NCI-H2196 (cell line): ENCODE results near the gene TSLP.
A peak's percentile ranks its signal among the peaks of the same experiment; 100 is the strongest.

ENCODE experiments used
- DNase-seq: peaks from one replicate; lab custom pipeline; 2025; ENCODE audit not compliant: unreplicated experiment; lab: John Stamatoyannopoulos, UW

The TSLP gene

DNA sequence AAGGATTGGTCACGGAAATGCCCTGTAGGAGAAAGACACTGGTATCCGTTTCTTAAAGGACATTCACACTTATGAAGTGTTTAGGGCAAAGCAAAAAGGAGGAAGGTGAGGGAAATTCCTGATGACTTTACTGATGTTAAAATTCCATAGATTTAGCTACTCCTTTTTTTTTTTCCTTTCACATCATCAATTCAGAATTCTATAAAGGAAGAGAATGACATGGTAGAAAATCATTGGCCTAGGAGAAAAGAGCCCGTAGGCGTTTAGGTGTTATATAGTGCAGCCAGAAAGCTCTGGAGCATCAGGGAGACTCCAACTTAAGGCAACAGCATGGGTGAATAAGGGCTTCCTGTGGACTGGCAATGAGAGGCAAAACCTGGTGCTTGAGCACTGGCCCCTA lies at the start of gene TSLP:
Gene TSLP (plus strand): TSS at position 301 of the 400 bp plus-strand sequence. CDS start 178 bp downstream, outside the sequence.
- no peak for DNase-seq

- no peak for DNase-seq
These were observed 49.2 kb upstream of the TSLP start for GRCh38 chr5:111022301-111022700.

DNA sequence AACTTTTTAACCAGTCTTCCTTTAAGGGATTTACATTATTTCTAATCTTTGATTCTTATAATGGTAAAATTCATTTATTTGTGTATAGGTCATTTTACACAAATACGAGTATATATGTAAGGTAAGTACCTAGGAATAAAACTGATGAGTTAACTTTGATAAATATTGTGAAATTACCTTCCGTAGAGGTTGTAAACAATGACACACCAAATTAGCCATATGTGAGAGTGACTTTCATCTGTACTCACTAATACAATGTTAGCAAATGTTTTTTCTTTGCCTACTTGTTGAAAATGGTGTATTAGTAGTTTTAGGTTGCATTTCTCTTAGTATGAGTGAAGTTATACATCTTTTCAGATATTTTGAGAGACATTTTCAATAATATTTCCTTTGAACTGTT lies 42.6 kb upstream of the TSLP start:
- DNase-seq = no peak

GRCh38 chr5:111043712-111044506 lies 27.6 kb upstream of the TSLP start:
- no peak for DNase-seq

GRCh38 chr5:111058064-111058463 lies 13.4 kb upstream of the TSLP start:
- no peak for DNase-seq

DNA sequence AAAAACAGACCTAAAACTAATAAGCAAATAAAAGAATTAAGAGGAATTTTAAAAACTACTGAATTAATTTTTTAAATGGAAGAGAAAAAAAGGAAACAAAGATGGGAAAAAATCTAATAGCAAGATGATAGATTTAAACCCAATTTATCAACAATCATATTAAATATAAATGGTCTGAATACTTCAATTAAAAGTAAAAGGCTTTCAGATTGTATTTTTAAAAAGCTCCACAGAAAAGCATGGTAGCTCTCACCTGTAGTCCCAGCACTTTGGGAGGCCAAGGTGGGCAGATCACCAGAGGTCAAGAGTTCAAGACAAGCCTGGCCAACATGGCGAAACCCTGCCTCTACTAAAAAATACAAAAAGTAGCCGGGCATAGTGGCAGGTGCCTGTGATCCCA lies 11.3 kb upstream of the TSLP start:
- DNase-seq = no peak

- DNase-seq = no peak
These were observed 9.9 kb upstream of the TSLP start for GRCh38 chr5:111061618-111062017.

DNA sequence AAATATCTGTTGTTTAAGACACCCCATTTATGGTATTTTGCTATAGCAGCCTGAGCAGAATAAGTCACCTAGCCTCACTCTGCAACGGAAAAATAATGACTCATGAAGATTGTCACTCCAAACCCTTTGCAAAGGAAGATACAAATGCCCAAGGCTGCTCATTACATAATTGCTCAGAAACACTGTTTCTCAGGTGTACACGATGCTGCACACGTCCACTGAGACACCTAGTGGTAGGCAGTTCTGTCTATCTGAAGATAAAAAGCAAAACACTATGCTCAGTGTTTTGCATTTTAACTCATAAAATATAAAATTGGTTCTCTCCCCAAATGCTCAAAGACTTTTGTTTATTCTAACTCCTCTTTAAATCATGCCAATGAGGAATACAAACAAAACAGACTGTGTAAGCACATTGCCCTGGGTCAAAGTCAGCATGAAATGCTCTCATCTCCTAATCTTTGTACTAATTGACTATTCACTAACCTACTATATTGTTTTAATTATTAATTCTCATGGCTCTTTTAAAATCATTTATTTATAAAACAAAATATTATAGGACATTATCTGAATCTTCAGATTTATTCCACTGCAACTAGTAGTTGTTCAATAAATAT lies 7.7 kb upstream of the TSLP start:
- no peak for DNase-seq

GRCh38 chr5:111066261-111066938 lies 5.1 kb upstream of the TSLP start:
- DNase-seq = no peak

- DNase-seq = no peak
These were observed 3.3 kb upstream of the TSLP start for GRCh38 chr5:111068213-111068612.

DNA sequence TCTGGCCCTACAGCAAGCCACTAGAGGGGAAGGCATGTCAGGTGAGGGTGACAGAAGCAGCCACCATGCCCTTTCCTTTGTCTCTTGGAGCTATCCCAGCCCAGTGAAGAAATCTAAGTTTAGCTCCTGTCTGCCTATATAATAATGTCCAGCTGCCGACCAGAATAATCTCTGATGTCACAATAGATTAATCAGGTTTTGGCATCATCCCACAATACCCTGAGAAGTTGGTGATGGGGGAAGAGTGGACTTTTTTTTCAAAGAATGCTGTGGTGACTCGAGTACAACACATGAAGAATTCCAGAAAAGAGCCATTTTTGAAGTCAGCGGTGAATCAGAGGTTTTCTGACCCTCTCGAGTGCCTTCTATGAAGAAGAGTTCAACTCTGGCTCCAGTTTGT lies 1.7 kb upstream of the TSLP start:
- no peak for DNase-seq

DNA sequence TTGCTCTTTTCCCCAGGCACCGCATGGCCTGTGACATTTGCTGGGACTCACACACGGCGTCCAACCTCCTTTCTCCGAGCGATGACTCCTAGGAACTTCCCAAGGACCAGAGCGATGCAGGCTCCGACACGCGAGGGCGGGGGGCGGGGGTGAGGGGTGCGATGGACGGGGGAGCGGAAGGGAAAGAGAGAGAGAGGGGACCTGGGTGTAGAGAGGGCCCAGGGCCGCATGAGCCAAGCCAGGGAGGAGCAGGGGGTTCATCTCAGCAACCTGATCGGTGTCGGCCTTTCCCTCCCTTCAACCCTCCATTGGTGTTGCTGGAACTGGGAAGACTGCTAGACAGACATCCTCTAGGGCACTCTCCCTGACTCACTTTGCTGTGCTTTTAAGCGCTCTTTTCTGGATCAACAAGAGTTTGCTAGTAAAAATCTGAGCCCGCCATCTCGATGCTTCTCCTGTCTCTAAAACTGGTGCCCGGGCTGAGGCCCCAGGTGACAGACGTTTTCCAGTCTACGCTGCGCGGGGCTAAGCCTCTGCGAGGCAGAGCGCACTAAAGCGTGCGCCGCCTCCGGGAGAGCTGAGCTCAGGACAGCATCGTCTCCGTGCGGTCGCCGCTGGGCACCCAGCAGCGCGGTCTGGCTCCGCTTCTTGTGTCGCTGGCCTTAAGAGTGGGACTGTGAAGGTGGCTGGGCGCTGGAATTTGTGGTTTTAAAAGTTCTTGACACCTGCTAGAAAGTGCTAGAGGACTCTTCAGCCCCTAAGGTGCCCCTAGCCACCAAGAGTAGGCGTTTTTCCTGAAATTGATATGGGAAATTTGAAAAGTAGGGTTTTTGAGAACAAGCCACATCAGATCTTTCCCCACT lies 1.0 kb upstream of the TSLP start:
- no peak for DNase-seq

- DNase-seq = no peak
These were observed 1.6 kb downstream of the TSLP start for GRCh38 chr5:111072949-111073682.

GRCh38 chr5:111074244-111074643 lies 2.7 kb downstream of the TSLP start:
- DNase-seq = no peak

- no peak for DNase-seq
These were observed 4.0 kb downstream of the TSLP start for GRCh38 chr5:111075520-111075919.

DNA sequence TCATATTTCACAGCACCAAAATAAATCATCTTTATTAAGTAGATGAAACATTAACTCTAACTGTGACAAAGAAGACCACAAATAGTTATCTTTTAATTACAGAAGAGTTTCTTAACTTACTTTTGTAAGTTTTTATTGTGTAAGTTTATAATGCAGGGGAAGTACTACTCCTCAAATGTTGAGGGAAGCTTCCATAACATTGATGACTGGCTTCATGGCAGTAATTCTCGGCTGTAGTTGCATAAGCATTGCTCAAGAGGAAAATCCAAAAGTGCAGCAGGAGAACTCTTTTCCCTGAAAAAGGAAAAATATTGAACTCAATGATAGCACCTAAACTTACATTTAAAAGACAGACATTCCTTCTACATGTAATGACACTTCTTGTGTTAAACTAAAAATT lies 4.6 kb downstream of the TSLP start:
- DNase-seq = no peak

GRCh38 chr5:111077678-111078077 lies 6.2 kb downstream of the TSLP start:
- DNase-seq = no peak

- no peak for DNase-seq
These were observed 8.3 kb downstream of the TSLP start for GRCh38 chr5:111079846-111080245.

- no peak for DNase-seq
These were observed 11.8 kb downstream of the TSLP start for GRCh38 chr5:111083323-111083722.

DNA sequence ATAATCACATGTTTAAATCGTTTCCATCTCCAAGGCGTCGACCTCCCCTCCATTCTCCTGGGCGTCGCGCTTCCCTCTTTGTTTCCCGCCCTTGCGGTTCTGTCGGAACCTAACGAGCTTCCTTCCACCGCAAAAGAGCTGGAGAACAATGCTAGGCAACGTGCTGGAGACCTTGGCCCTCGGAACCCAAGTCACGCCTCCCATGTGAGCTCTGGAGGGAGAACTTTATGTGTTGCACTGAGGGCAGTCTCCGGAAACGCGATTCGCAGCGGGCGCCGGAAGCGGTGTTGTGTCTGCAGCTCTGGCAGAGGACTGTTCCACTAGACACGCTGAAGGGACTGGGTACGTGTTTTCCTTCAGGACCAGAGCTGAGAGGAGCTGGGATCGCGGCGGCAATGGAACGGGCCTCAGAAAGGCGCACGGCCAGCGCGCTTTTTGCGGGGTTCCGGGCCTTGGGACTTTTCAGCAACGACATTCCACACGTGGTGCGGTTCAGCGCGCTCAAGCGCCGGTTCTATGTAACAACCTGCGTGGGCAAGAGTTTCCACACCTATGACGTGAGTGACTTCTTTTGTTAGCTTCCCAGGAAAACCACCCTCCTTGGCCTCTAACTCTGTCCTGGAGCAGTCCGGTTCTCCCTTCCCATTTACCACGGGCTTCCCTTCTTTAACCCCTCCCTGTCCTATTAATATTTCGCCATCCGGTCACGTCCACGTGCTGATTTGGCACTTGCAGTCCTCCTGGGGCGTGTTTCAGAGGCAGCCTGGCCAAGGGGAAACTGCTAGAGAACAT lies 20.7 kb downstream of the TSLP start, which contains the start of gene WDR36:
Gene WDR36 (plus strand): TSS at position 287 of the 792 bp plus-strand sequence. CDS start 109 bp downstream, at position 396.
- DNase-seq = peak; percentile 93
